OCI-LY1 (cell line): ENCODE results near the gene PROKR2.

ENCODE experiments used
- H2AFZ ChIP-seq: fragments of 200-600 bp; sonication (generic), shearing (Covaris generic); 2 replicates; pipeline ENCODE4 v1.6.0; 2014; ENCODE audit warnings: antibody characterized with exemption, mild to moderate bottlenecking, low read length
- H3F3A ChIP-seq: fragments of 200-600 bp; sonication (generic), shearing (Covaris generic); 2 replicates; pipeline ENCODE4 v1.6.0; 2014; ENCODE audit warnings: mild to moderate bottlenecking, antibody characterized with exemption, low read length, moderate library complexity; ENCODE audit not compliant: insufficient read depth
- H3K27ac ChIP-seq: fragments of 200-600 bp; sonication (generic); 2 replicates; pipeline ENCODE4 v1.5.1; 2014; ENCODE audit warnings: low read length, mixed run types, mild to moderate bottlenecking, low read depth; ENCODE audit not compliant: poor library complexity, severe bottlenecking
- H3K27me3 ChIP-seq: fragments of 200-600 bp; sonication (generic); 2 replicates; pipeline ENCODE4 v1.6.0; 2014; ENCODE audit warnings: antibody characterized with exemption, mild to moderate bottlenecking, low read length, moderate library complexity; ENCODE audit not compliant: insufficient read depth
- H3K36me3 ChIP-seq: fragments of 200-600 bp; sonication (generic); 2 replicates; pipeline ENCODE4 v1.6.1; 2014; ENCODE audit warnings: mild to moderate bottlenecking, antibody characterized with exemption, low read length, moderate library complexity, mixed read lengths; ENCODE audit not compliant: insufficient read depth
- H3K4me1 ChIP-seq: fragments of 200-600 bp; sonication (generic); 2 replicates; pipeline ENCODE4 v1.5.1; 2014; ENCODE audit warnings: mild to moderate bottlenecking, low read length, moderate library complexity; ENCODE audit not compliant: insufficient read depth, severe bottlenecking
- H3K4me2 ChIP-seq: fragments of 200-600 bp; sonication (generic), shearing (Covaris generic); 2 replicates; pipeline ENCODE4 v1.6.1; 2014; ENCODE audit warnings: low read length
- H3K4me3 ChIP-seq: fragments of 200-600 bp; sonication (generic); 2 replicates; pipeline ENCODE4 v1.5.1; 2014; ENCODE audit warnings: low read length, low read depth, mild to moderate bottlenecking, mixed read lengths; ENCODE audit not compliant: poor library complexity, severe bottlenecking
- H3K79me2 ChIP-seq: fragments of 200-600 bp; shearing (Covaris generic); 2 replicates; pipeline ENCODE4 v1.6.1; 2016; ENCODE audit warnings: mixed run types, low read length, mixed read lengths; ENCODE audit not compliant: insufficient read depth
- H3K9ac ChIP-seq: fragments of 200-600 bp; sonication (generic), shearing (Covaris generic); 2 replicates; pipeline ENCODE4 v1.6.1; 2014; ENCODE audit warnings: mild to moderate bottlenecking, low read length, mixed read lengths
- H3K9me2 ChIP-seq: fragments of 200-600 bp; sonication (generic), shearing (Covaris generic); 2 replicates; pipeline ENCODE4 v1.6.1; 2014; ENCODE audit warnings: low read depth, mild to moderate bottlenecking, low read length, mixed read lengths
- H3K9me3 ChIP-seq: fragments of 200-600 bp; shearing (Covaris generic); 2 replicates; pipeline ENCODE4 v1.6.1; 2014; ENCODE audit warnings: low read length, mixed read lengths
- H4K20me1 ChIP-seq: fragments of 200-600 bp; sonication (generic), shearing (Covaris generic); 2 replicates; pipeline ENCODE4 v1.6.0; 2016; ENCODE audit warnings: mild to moderate bottlenecking, low read length; ENCODE audit not compliant: insufficient read depth
- CTCF ChIP-seq: fragments of 200-600 bp; sonication (generic), shearing (Covaris generic); IDR thresholded peaks from 2 replicates; pipeline ENCODE4 v1.5.1; 2017; ENCODE audit warnings: mild to moderate bottlenecking, antibody characterized with exemption, low read length, moderate library complexity, mixed read lengths
- EZH2 ChIP-seq: fragments of 200-600 bp; sonication (generic), shearing (Covaris generic); IDR thresholded peaks from 2 replicates; pipeline ENCODE4 v1.8.0; 2017; ENCODE audit warnings: borderline replicate concordance, mixed run types, mild to moderate bottlenecking, antibody characterized with exemption, low read length, moderate library complexity, mixed read lengths

The PROKR2 gene

GRCh38 chr20:5312518-5312917 lies 4.2 kb downstream of the PROKR2 start:
- no peaks in the 10 kb centered on the region; the same call in 1 of the 2 replicates for H3K9me3 ChIP-seq
- H3K36me3 ChIP-seq, result no peaks in the 10 kb centered on the region
- no peak overlapping the region for H3K9ac ChIP-seq
- H3K79me2 ChIP-seq, result no peaks in the 10 kb centered on the region
- H4K20me1 ChIP-seq, result no peaks in the 10 kb centered on the region
- no peak overlapping the region for H3K4me3 ChIP-seq
- no peak overlapping the region for H3K4me2 ChIP-seq
- no peak overlapping the region for H2AFZ ChIP-seq
- H3K27ac ChIP-seq, result no peak overlapping the region
- no peaks in the 10 kb centered on the region for H3K9me2 ChIP-seq
- H3K27me3 ChIP-seq, result no peaks in the 10 kb centered on the region
- no peaks in the 10 kb centered on the region for H3F3A ChIP-seq
- TF ChIP-seq EZH2 (no peak), CTCF (no peak)
- no peaks in the 10 kb centered on the region for H3K4me1 ChIP-seq

- Histone ChIP-seq H3K9me3 (no peaks in the 10 kb centered on the region; the same call in 1 of the 2 replicates), H3K27me3 (no peaks in the 10 kb centered on the region), H3F3A (no peaks in the 10 kb centered on the region), H3K9me2 (no peaks in the 10 kb centered on the region), H3K4me2 (no peak overlapping the region), H2AFZ (no peak overlapping the region), H4K20me1 (no peaks in the 10 kb centered on the region), H3K36me3 (no peaks in the 10 kb centered on the region), H3K27ac (no peak overlapping the region), H3K9ac (no peak overlapping the region), H3K79me2 (no peaks in the 10 kb centered on the region), H3K4me1 (no peaks in the 10 kb centered on the region), H3K4me3 (no peak overlapping the region)
- TF ChIP-seq CTCF, result no peak
- no peak for TF ChIP-seq EZH2
Observed at GRCh38 chr20:5309971-5310370, 6.8 kb downstream of the PROKR2 start.

DNA sequence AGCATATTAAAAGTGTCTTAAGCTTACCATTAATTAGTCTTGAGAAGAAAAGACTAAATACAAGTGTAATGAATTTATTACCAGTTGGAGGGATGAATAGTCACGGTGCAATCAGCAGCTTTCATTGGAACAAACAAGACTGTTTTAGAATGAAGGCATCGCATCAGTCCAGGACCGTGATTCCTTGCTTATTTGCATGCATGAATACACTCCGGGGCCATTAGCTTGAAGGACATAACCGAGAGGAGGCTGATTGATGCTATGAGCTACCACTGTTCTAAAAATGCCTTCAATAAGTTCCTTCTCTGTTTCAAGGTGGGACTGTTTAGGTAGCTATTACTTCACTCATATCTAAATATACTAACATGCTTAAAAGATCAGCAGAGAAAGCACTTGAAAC lies 17.9 kb downstream of the PROKR2 start:
- Histone ChIP-seq H3K9me3 (no peaks in the 10 kb centered on the region), H3K4me1 (no peaks in the 10 kb centered on the region), H3K9me2 (no peaks in the 10 kb centered on the region), H3K4me3 (no peak overlapping the region), H2AFZ (no peak overlapping the region), H3K36me3 (no peaks in the 10 kb centered on the region), H3K4me2 (no peak overlapping the region), H3K27me3 (no peaks in the 10 kb centered on the region), H3K79me2 (no peaks in the 10 kb centered on the region), H3F3A (no peaks in the 10 kb centered on the region), H3K27ac (no peak overlapping the region), H3K9ac (no peak overlapping the region), H4K20me1 (no peaks in the 10 kb centered on the region)
- TF ChIP-seq CTCF (no peak), EZH2 (no peak)
